CD4-positive, alpha-beta T cell (primary cell): ENCODE data around the gene PTOV1. TPM values are rescaled to one million over a fixed set of nuclear protein-coding genes. Genes with fewer than 3 reads are reported as not detected.

Source experiments
- ATAC-seq: fragments of 200-7000 bp; cut with Tn5 transposase; one replicate; pipeline ENCODE4 v1.10.0; 2022; ENCODE audit warnings: mild to moderate bottlenecking; ENCODE audit not compliant: poor library complexity
- CTCF ChIA-PET: fragments of 350-600 bp; sonication (Branson Sonifier 250); formaldehyde crosslinking; loops from one replicate; lab custom pipeline; 2021; ENCODE audit warnings: antibody characterized with exemption, inconsistent platforms; lab: Charles Lee
- POLR2A ChIA-PET: fragments of 350-600 bp; sonication (Branson Sonifier 250); formaldehyde crosslinking; loops from one replicate; lab custom pipeline; 2021; ENCODE audit warnings: antibody characterized with exemption, inconsistent platforms; lab: Charles Lee
- DNase-seq, 14 experiments: peaks; one replicate each; pipeline ENCODE4 v3.0.0-alpha.2; 2013 to 2020; ENCODE audit warnings: mixed read lengths in 2 of 14
- H3K27ac ChIP-seq, 2 donors: one replicate each; pipeline versions ENCODE4 v1.5.1 to v1.7.0; 2013; ENCODE audit warnings: low read length in 2 of 2, low read depth in 1 of 2, mild to moderate bottlenecking in 1 of 2
- H3K27me3 ChIP-seq, 2 experiments: 1 replicate in 1 of 2; 2 replicates in 1 of 2; pipeline versions ENCODE4 v1.6.1 to v1.7.0; 2013; ENCODE audit warnings: low read length in 2 of 2, control low read depth in 1 of 2, mild to moderate bottlenecking in 1 of 2, moderate library complexity in 1 of 2; ENCODE audit not compliant: insufficient read depth in 2 of 2, control insufficient read depth in 1 of 2
- H3K36me3 ChIP-seq: one replicate; pipeline ENCODE4 v1.6.1; 2013; ENCODE audit warnings: low read length, control low read depth; ENCODE audit not compliant: insufficient read depth
- H3K4me1 ChIP-seq: one replicate; pipeline ENCODE4 v1.6.1; 2013; ENCODE audit warnings: low read length, control low read depth; ENCODE audit not compliant: insufficient read depth
- H3K4me3 ChIP-seq: one replicate; pipeline ENCODE4 v1.5.1; 2013; ENCODE audit warnings: mild to moderate bottlenecking, low read length, moderate library complexity
- H3K9me3 ChIP-seq, 2 experiments: 1 replicate in 1 of 2; 2 replicates in 1 of 2; pipeline versions ENCODE4 v1.6.1 to v1.7.0; 2013; ENCODE audit warnings: low read length in 2 of 2, mild to moderate bottlenecking in 2 of 2, control low read depth in 1 of 2, moderate library complexity in 1 of 2; ENCODE audit not compliant: control insufficient read depth in 1 of 2, insufficient read depth in 1 of 2
- H3K27ac Mint-ChIP-seq: one replicate; pipeline ENCODE4 v1.8.0; 2020; ENCODE audit warnings: mixed read lengths
- H3K27me3 Mint-ChIP-seq: one replicate; pipeline ENCODE4 v1.8.0; 2021; ENCODE audit warnings: mixed read lengths
- H3K36me3 Mint-ChIP-seq: one replicate; pipeline ENCODE4 v1.8.0; 2021; ENCODE audit warnings: low read depth, mixed read lengths
- H3K4me1 Mint-ChIP-seq: one replicate; pipeline ENCODE4 v1.8.0; 2021; ENCODE audit warnings: low read depth, mixed read lengths
- H3K4me3 Mint-ChIP-seq: one replicate; pipeline ENCODE4 v1.8.0; 2020; ENCODE audit warnings: mild to moderate bottlenecking, mixed read lengths
- H3K9me3 Mint-ChIP-seq: one replicate; pipeline ENCODE4 v1.8.0; 2020; ENCODE audit warnings: mixed read lengths
- intact Hi-C, 2 experiments: fragments of 100-400 bp; cut with DNase I in 1 of 2; cut with micrococcal nuclease in 1 of 2; formaldehyde crosslinking; loops; one replicate each; pipeline versions ENCODE4 v1.15.1 to v1.9.0; 2023 to 2025; cut with DNase I, micrococcal nuclease
- total RNA-seq, 174 experiments: library from RNA in 2 of 174; stranded (reverse) in 2 of 174; gene quantifications; one replicate each; pipeline ENCODE4 v1.2.3 and lab custom pipeline; 2021 to 2026
- TF ChIP-seq, protein P1 (sequence below): fragments of 200-600 bp; IDR thresholded peaks from one replicate; pipeline ENCODE4 v1.8.0; 2022; ENCODE audit warnings: antibody characterized with exemption, mild to moderate bottlenecking

PTOV1 gene
- total RNA-seq, 2 experiments from 2014 or later: 127 to 134 TPM

DNA sequence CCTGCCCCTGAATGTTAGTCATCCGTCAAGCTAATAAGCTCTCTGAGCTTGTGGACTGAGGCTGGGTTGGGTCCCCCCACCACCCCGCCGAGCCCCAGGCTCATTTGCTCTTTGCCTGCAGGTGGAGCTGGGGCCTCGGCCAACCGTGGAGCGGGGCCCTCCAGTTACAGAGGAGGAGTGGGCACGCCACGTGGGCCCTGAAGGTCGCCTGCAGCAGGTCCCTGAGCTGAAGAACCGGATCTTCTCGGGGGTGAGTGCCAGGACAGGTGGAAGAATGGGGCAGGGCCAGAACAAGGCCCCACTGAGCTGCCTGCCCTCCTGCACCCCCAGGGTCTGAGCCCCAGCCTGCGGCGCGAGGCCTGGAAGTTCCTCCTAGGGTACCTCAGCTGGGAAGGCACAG is 31.7 kb downstream of the PTOV1 start:
- Histone ChIP-seq H3K36me3 (peaks cover 76% of the 10 kb centered on the region), H3K4me3 (no peak overlapping the region), H3K9me3 (peaks cover 0 to 3% of the 10 kb centered on the region in 2 experiments), H3K4me1 (peaks cover 23% of the 10 kb centered on the region), H3K27ac (no peak overlapping the region), H3K27me3 (no peaks in the 10 kb centered on the region)
- DNase-seq (no peak), ATAC-seq (no peak)
- ChIA-PET POLR2A (no interaction called here), CTCF (no interaction called here)
- Mint-ChIP-seq H3K4me1 (peaks cover 13% of the 10 kb centered on the region), H3K27ac (no peak overlapping the region), H3K27me3 (no peaks in the 10 kb centered on the region), H3K9me3 (no peaks in the 10 kb centered on the region), H3K4me3 (no peak overlapping the region), H3K36me3 (peaks cover 64% of the 10 kb centered on the region)
- TF ChIP-seq, protein P1, sequence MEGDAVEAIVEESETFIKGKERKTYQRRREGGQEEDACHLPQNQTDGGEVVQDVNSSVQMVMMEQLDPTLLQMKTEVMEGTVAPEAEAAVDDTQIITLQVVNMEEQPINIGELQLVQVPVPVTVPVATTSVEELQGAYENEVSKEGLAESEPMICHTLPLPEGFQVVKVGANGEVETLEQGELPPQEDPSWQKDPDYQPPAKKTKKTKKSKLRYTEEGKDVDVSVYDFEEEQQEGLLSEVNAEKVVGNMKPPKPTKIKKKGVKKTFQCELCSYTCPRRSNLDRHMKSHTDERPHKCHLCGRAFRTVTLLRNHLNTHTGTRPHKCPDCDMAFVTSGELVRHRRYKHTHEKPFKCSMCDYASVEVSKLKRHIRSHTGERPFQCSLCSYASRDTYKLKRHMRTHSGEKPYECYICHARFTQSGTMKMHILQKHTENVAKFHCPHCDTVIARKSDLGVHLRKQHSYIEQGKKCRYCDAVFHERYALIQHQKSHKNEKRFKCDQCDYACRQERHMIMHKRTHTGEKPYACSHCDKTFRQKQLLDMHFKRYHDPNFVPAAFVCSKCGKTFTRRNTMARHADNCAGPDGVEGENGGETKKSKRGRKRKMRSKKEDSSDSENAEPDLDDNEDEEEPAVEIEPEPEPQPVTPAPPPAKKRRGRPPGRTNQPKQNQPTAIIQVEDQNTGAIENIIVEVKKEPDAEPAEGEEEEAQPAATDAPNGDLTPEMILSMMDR: no peak
- intact Hi-C loops: no loop called here

DNA sequence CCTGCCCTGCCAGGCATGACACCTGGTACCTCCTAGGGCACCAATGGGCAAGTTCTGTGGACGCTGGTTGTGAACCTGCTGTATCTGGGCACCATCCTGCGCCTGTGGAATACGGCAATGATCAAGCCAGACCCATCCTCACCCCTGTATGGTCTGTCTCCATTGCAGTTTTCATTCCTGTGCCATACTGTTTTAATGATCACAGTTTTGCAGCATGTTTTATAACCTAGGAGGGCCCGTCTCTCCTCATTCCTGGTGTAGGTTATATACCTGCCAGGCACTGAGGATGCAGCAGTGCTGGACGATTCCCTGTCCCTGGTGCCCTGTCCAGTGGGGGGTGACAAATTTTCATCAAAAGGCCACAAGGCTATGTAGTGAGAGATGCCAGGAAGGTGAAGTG is 32.1 kb downstream of the PTOV1 start:
- no peak overlapping the region for H3K4me3 Mint-ChIP-seq
- peaks cover 10% of the 10 kb centered on the region for H3K4me1 Mint-ChIP-seq
- no peaks in the 10 kb centered on the region for H3K9me3 Mint-ChIP-seq
- H3K27me3 Mint-ChIP-seq: no peaks in the 10 kb centered on the region
- peaks cover 60% of the 10 kb centered on the region for H3K36me3 Mint-ChIP-seq
- TF ChIP-seq, protein P1: no peak
- Histone ChIP-seq H3K27me3 (no peaks in the 10 kb centered on the region), H3K9me3 (peaks cover 0 to 3% of the 10 kb centered on the region in 2 experiments), H3K4me3 (no peak overlapping the region), H3K27ac (no peak overlapping the region), H3K4me1 (peaks cover 20% of the 10 kb centered on the region), H3K36me3 (peaks cover 76% of the 10 kb centered on the region)
- intact Hi-C loops: no loop called here
- ChIA-PET CTCF (no interaction called here), POLR2A (no interaction called here)
- DNase-seq (no peak), ATAC-seq (no peak)
- H3K27ac Mint-ChIP-seq: no peak overlapping the region

DNA sequence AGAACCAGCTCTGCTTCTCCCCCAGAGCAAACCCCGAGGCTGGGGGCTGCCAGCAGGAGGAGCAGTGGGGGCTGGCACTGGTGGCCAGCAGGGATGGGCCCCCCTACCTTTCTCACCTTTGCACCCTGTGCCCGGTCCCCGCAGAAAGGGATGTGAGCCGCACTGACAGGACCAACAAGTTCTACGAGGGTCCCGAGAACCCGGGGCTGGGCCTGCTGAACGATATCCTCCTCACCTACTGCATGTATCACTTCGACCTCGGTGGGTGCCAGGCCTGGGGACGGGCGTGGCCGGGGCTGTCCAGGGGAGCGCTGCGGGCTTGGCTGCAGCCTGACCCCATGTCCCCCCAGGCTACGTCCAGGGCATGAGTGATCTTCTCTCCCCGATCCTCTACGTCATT is 33.1 kb downstream of the PTOV1 start:
- H3K36me3 ChIP-seq: peaks cover 70% of the 10 kb centered on the region
- H3K4me1 ChIP-seq: peaks cover 10% of the 10 kb centered on the region
- ChIA-PET POLR2A (no interaction called here), CTCF (no interaction called here)
- TF ChIP-seq, protein P1: no peak
- no peaks in the 10 kb centered on the region for H3K27me3 Mint-ChIP-seq
- no peak for DNase-seq
- H3K36me3 Mint-ChIP-seq: peaks cover 53% of the 10 kb centered on the region
- intact Hi-C loops: no loop called here
- peaks cover 0 to 3% of the 10 kb centered on the region in 2 experiments for H3K9me3 ChIP-seq
- no peak for ATAC-seq
- no peaks in the 10 kb centered on the region for H3K27me3 ChIP-seq
- no peak overlapping the region for H3K4me3 Mint-ChIP-seq
- H3K27ac ChIP-seq: no peak overlapping the region
- H3K4me1 Mint-ChIP-seq: peaks cover 2% of the 10 kb centered on the region
- H3K4me3 ChIP-seq: no peak overlapping the region
- no peaks in the 10 kb centered on the region for H3K9me3 Mint-ChIP-seq
- H3K27ac Mint-ChIP-seq: no peak overlapping the region
